HCT116 (cell line): ENCODE data around the gene TBC1D2B.

Source experiments
- CEBPB ChIP-seq: IDR thresholded peaks from 2 replicates; pipeline ENCODE4 v1.6.1; 2012; ENCODE audit warnings: low read depth
- CTCF ChIP-seq, 3 experiments: fragments of 200-600 bp in 1 of 3; sonication (generic) in 1 of 3; IDR thresholded peaks in 2 of 3; conservative IDR thresholded peaks in 1 of 3; 2 replicates each; pipeline ENCODE4 v1.5.1; 2012 to 2017; ENCODE audit warnings: low read depth in 2 of 3, low read length in 2 of 3, antibody characterized with exemption in 1 of 3, borderline replicate concordance in 1 of 3, control low read depth in 1 of 3, mild to moderate bottlenecking in 1 of 3, mixed read lengths in 1 of 3, mixed run types in 1 of 3, moderate library complexity in 1 of 3; ENCODE audit not compliant: insufficient read depth in 1 of 3

GRCh38 chr15:78049691-78050440 is 27.6 kb downstream of the TBC1D2B start:
- TF ChIP-seq CEBPB (no peak), CTCF (IDR thresholded peaks at IDR 0.05 in 2 of 3, conservative IDR thresholded peaks at IDR 0.05 in 1 of 3; ENCODE audit: borderline replicate concordance in 1 of 3, insufficient read depth in 1 of 3, low read depth in 2 of 3, low read length in 2 of 3) (no peak)
